ENCODE data around the gene CNTN6.

The CNTN6 gene

DNA sequence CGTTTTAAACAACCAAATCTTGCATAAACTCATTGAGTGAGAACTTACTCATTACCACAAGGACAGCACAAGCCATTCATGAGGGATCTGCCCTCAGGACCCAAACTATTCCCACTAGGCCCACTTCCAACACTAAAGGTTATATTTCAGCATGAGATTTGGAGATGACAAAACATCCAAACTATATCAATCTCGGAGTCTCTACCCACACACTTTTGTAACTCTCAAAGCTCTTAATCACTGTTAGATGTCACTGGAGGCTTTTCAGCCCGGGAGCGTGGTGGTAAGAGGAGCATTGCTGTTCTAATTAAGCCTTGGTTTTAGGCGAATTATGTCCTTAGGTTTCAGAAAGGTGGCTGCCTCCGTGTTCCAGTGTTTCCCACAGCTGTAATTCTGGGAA lies 86.3 kb downstream of the CNTN6 start:
- no peak for DNase-seq

DNA sequence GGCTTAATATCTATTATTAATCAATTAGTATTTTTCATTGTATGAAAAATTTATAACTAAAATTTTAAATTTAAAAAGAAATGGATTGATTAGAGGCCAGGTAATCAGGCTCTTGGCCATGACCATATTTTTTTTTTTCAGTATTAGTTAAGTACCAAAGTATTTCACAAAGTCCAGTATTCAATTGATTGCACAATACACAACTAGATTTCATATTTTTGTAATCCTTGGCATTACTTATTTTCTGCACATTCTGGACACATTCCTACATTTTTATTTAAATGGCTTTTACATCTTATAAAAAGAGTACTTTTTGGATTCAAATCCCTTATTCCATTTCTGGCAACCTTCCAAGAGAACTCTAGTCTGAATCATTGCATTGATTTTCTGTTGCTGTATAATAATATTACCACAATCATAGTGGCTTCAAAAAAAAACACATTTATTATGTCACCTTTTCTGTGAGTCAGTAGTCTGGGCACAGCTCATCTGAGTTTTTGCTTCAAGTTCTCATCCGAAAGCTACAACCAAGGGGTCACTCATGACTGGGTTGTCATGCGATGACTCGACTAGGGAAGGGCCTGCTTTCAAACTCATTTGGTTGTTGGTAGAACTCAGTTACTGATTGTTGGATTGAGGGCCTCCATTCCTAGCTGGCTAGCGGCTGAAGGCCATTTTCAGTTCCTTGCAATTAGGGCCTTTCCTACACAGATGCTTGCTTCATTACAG lies 90.7 kb downstream of the CNTN6 start:
- DNase-seq = no peak

DNA sequence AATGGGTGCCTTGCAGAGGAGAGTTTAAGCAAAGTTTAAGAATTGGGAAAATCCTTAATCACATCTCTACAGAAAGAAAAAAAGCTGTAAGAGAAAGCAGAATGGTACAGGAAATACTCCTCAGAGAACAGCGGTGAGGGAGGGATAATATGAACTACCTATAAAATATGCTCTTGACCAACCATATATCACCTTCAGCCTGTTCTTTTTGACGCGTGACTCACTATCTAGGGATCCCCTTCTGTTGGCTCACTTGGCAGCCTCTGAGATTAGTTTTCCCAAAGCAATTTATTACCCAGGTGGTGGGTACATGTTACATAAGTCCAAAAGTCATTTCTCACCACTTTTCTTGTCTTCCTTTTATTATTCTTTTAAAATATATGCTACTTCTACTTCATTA lies 97.7 kb downstream of the CNTN6 start:
- no peak for DNase-seq

DNA sequence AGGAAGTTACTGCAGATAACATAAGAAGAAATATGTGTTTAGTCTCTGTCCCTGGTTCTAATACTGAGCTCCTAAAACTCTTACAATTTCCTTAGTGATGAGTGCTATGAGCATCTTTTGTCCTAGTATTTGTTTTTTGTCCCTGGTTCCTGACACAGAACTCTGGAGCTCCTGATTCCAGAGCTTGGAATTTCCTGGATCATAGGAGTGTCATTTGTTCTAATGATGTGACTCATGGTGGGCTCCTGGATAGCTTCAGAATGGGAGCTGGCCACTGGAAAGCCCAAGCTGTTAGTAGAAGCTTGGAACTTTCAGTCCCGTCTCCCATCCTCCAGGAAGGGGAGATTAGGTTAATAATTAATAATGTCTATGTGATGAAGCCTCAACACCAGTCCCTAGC lies 98.2 kb downstream of the CNTN6 start:
- no peak for DNase-seq

DNA sequence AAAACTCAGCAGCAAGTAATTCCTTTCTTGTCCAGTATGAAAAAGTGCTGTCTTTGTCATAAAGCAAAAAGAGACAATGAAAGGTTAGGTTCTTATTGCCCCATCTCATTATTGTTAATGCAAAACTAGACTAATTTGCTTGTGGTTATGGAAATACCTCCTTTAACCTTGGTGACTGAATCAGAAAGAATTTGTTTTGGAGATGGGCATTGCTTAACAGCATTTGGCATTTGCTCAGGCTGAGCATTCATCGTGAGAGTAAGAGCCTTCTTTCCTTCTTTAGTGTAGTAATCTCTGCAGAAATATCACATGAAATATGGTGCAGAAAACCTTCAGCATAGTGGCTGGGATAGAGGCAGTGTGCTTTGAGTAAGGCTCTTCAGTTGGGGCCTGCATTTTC lies 103.1 kb downstream of the CNTN6 start:
- DNase-seq = no peak

DNA sequence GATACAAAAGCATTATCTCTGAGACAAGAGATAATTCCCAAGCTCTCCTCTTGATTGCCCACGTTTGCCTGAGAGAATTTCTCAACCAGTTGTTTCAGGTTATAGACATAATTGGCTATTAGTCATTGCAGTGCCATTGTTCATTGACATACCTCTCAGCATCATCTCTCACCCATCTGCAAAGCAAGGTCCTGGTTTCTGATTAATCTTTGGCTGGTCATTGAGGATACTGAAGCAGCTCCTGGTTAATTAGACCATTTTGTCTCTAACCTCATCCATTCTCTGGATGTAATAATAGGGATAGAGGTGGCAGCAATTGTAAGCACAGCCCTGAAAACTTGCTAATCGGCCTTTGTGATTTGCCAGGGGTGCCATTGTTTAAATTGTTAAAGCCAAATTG lies 104.2 kb downstream of the CNTN6 start:
- no peak for DNase-seq

DNA sequence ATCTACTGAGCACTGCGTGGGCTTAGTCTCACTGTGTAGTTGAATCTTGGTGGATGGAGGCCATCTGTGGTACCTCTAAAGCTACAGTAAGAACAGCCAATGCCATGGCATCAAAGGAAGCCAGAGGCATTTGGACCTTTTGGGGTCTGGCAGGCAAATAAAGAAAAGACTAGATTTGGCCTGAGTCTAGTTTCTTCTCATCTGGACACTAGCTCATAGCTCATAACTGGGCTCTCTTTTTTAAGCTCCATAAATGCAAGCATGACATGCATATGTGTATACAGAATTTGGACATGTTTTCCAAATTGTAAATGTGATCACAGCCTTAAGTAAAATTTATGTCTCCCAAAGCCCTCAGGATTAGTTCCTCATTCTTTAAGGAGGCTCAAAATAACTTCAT lies 107.5 kb downstream of the CNTN6 start:
- no peak for DNase-seq

DNA sequence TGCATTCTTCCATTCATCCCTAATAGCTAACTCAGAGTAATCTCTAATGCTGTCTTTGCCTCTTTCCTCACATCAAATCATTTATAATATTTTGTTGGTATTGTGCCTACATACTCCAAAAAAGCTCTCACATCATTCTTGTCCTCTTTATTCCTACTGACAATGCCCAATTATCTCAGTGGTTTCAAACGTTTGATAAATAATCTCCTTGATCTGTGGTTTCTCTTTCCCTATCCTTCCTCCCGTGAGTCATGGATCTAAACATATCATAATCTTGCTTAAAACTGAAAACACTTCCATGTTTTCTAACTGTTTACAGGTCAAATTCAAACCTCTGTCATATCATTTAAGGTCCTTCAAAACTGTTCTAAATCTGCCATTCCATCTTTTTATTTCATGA lies 115.1 kb downstream of the CNTN6 start:
- no peak for DNase-seq

DNA sequence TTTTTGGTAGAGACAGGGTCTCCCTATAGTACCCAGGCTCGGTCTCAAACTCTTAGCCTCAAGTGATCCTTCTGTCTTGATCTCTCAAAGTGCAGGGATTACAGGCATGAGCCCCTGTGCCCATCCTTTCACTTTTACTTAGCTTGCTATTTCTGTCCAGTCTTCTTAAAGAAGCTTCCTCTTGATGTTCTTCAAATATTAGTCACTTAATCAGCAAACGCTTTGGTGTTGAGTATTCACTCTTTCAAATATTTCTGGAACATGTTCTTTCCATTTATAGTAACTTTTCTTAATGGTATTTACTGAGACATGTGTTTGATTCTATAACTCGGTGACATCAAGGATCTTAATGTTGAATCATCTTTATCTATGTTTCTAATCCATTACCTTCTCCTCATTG lies 122.1 kb downstream of the CNTN6 start:
- no peak for DNase-seq

DNA sequence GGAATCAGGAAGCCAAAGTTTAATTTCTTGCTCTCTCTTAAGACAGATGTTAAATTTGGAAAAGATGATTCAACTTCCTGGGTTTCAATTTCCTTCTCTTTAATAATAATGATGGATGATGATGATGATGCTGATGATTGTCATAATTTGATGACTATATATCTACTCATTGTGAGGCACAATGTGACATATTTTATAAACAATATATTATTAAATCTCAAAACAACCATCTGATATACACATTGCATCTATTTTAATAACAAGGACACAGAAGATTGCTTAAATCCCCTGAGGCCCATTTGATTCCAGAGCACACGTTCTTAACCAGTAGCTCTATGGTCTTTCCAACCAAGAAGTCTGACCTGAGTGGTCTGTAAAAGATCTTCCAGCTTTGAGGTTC lies 124.0 kb downstream of the CNTN6 start:
- no peak for DNase-seq

DNA sequence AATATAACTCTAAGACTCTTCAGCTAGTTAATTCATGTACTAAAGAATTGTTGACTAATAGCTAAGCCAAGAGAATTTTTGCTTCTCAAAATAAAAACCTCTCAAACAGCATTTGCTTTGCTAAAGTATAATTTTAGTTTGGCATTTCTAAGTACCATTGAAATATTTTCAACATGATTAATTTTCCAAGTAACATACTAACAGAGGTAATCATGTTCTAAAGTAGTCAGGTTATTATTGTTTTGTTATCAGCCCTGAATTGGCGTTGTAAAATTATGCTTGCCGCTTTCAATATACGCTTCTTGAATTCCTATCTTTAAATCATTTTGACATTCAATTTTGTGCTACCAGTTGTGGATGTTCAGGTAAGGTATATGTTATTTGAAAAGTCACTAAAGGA lies 134.3 kb downstream of the CNTN6 start:
- no peak for DNase-seq

DNA sequence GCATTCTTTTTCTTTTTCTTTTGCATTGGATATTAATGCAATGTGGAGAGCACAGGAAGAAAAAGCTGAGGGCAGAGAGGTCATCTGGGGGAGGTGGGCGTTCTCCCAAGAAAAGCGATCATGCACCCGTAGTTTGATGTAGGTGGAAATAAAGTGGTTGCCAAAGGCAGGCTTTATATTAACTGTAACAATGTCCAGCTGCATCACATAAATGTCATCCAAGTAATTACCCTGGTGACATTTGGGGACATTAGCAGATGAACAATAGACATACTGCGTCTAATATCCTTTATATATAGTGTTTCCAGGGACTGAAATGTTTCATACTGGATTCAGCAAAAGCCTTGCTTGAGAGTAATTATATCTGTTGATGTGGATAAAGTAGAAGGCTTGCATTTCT lies 135.5 kb downstream of the CNTN6 start:
- DNase-seq = no peak

DNA sequence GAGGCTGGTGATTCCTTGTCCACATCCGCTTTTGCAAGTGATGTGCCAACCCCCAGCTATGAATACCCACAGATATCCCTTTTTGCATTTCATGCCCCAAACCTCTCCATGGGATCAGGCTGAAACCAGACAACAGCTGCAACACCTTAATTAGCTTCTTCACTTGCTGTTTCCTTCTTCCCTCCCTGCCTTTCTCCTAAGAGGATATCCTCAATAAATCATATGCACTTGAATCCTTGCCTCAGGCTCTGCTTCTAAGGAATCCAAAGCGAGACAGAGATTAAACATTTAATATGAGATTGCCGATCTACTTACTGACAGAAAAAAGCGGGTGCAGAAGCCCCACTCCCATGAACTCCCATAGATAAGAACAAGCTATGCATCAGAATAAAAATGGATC lies 138.1 kb downstream of the CNTN6 start:
- DNase-seq = no peak

DNA sequence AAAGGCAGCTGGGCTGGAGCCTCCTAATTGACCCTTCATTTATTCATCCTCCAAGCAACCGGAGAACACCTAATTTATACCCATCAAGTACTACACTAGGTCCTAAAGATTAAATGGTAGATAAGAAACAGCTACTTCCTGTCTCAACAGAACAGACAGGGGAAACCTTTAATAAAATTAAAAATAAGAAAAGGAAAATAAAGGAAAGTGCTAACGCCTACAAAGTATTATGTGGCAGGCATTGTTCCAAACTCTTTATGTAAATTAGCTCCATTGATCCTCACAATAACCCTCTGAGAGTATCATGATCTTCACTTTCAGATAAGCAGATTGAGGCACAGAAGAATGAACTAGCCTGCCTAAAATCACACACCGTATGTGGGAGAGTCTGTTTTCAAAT lies 139.5 kb downstream of the CNTN6 start:
- DNase-seq = no peak

DNA sequence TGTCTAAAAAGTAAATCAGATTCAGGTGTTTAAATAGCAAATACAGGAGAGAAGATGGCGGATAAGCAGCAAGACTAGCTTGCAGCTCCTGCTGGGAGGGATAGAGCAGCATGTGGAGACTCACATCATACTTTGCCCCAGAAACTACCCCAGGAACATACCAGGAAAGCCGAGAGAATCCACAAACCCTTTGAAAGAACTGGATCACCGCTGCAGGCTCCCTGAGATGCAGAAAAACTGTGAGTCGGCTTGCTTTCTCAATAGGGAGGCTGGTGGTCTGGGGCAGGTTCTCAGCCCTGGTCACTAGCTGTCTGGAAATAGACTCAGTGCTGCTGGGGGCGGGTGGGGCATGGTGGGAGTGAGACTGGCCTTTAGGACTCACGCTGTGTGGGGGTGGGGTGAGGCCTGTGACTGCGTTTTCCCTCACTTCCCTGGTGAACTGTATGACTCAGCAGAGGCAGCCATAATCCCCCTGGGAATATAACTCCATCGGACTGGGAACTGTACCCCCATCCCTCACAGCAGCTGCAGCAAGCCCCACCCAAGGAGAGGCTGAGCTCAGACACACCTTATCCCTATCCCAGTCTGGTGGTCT lies 142.8 kb downstream of the CNTN6 start:
- DNase-seq = no peak

DNA sequence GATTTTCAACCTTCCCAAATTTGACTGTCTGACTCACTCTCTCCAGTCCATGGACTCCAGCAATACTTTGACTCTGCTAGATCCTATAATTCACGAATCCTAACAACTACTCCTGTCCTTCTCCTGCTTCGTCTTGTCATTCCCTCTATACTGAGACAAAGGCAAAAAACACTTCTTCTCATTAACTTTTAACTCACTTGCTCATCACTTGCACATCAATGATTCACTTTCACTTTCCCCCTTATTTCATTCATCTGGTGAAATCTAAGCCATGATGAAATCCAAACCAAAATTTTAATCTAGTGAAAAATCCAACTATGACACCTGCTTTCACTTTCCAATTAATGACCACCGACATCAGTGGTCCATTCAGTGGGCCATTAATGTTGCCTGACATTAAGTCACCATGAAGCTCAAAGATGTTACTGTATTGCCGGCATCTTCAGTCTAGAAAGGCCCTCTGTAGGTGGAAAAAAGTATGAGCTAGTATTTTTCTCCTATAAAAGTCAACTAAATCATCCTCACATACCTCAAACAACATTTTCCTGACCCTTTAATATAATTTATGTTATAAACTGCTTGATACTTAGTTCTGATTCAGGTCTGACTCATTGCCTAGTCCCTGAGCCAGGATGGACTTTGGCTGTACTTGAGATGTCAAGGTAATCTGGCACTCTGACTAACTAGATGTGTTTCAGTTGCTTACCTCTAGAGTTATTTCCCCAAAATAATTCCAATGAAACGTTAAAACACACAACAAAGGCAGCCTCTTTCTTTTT lies 158.6 kb downstream of the CNTN6 start:
- DNase-seq = no peak

DNA sequence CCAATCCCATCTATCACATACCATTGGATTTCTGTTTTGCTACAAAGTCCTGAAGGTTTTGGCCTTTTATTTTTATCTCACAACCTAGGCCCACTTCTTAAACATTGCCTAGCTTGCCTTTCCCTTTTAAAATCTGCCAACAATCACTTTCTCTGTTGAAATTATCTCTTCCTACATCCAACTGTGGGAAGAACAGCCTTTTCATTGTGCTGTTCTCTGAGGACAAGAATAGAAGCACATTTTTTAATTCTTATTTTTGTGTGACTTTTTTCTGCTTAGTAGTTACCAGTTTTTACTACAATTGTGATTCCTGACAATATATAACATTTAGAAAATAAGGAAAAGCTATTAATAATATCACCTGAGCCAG lies 159.2 kb downstream of the CNTN6 start:
- no peak for DNase-seq

DNA sequence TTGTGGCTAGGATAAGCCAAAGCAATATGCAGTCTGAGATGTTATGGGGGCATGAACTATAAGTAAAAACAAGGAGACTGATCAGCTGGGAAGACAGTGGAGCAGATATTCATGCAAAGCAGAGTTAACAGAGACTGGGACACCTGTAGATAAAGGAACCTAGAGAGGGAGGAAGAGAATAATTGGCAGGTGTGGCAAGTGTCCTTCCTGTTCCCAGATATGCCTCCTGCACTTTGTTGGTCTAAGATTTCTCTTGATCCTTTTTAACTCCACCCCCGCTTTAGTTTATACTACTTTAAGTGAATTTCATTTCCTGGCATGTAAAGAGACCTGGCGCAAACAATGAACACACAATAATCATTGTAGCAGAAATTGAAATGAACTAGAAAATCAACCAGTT lies 169.4 kb downstream of the CNTN6 start:
- no peak for DNase-seq

DNA sequence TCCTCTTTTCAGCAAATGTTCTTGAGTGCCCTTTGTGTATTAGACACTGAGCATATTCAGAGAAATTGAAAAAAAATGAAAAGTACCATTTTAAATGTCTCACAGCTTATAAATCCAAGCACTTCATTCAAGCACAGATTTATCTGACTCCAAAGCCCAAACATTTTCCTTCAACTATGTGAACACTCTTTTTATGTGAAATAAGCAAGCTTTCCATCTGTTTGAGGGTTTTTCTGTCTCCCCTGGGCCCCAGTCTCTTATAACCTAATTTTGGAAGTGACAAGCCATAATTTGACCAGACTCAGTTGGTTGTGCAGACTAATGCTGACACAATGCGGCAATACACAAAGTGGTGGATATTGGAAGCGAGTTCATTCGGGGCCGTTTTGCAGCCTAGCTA lies 170.3 kb downstream of the CNTN6 start:
- no peak for DNase-seq

DNA sequence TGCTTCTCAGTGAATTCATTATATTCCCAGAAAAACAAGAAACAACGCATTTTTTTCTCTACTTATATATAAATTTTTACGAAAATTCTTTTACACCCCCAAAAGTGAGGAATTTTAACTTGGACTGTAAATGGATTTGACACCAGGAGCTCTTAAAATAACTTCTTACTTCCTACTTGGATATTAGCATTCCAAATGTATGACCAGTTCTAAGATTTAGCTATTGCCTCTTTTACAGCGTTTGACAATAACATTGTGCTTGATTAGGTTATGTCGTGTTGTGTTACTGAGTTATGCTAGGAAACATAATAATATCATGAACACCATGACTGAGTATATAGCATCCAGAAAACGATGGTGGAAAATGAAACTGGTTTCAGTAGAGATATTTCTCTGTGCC lies 177.0 kb downstream of the CNTN6 start:
- DNase-seq = no peak

DNA sequence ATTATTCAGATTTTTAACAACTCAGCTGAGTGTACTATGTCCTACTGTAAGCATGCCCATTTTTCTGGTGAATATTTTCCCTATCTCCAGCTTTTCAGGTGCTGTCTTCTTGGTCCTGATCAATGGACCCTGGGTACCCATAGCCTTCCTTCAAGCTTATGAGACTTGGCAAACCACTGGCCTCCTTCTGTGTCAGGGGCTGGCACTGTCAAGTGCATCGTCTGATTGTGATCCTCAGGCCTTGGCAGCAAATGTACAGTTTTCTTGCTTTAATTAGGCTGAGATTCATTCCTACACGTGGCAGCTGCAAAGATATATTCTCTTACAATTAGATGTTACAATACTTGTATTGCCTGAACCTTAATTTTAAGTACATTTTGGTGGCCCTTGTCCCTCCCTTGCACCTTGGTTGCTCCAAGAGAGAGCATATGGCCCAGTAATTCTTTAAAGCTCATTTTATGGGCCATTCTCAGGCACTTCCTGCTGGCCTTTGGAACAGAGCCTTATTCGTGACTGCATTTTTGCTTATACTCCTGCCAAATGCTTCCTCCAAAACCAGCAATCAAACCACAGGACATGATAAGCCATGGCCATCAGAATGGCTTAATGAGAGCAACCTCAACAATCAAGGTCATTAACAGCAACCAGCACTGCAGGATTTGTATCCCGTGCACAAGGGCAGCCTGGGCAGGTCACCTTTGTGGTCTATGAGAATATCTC lies 179.9 kb downstream of the CNTN6 start:
- no peak for DNase-seq

DNA sequence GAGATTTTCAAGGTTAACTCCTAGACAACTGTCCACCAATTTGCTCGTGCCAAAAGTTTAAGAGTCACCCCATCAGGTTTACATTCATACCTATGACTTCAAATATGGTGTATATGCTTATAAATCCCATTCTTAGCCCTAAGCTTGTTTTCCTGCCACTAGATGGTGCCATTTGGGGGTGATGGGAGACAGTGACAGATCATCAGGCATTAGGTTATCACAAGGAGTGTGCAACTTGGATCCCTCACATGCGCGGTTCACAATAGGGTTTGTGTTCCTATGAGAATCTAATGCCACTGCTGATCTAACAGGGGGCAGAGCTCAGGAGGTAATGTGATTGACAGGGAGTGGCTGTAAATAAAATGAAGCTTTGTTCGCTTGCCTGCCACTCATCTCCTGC lies 182.7 kb downstream of the CNTN6 start:
- DNase-seq = no peak

DNA sequence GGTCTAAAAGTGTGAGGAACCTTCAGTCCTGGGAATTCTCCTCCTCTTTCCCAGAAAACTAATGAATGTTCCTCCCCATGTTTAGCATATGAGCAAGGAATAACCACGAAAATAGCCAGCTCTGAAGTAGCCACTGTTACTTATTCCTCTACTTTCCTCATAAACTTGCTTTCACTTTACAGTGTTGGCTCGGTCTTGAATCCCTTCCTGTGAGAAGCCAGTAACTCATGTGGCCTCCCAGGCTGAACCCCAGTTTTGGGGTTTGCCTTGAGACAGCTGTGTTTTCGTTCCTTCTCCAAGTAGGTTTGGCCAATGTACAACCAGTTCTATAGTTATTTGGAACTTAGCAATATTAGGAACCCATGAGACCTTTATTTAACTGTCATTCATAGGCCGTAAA lies 195.0 kb downstream of the CNTN6 start:
- DNase-seq = no peak

All from effector CD8-positive, alpha-beta T cell (primary cell).